ENCODE results near the gene CPSF7. TPM values are rescaled to one million over a fixed set of nuclear protein-coding genes. Genes with fewer than 3 reads are reported as not detected.

The CPSF7 gene
- total RNA-seq, 1 experiment from 2014 or later = 87.0 TPM

DNA sequence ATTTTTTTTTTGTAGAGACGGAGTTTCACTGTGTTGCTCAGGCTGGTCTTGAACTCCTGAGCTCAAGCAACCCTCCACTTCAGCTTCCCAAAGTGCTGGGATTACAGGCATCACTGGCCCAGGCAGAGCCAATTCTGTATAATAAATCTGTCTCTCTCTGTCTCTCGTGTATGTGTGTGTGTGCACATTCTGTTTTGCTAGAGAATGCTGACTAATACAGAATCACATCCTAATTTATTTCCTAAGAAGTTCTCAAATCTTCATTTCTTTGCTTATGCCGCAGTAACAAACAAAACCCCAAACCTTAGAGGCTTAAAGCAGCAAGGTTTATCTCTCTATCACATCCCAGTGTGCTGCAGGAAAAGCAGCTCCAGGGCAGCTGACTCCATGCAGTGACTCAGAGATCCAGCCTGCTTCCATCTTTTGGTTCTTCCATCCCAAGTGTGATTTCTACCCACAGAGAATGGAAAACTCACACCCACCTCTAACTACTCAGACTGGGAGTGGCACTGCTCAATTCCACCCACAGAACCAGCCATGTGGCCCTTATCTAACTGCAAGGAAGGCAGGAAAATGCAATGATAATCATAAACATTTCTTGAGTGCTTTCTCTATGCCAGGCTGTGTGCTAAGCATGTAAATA, 43.7 kb upstream of the CPSF7 start:
- Histone ChIP-seq H3K9me3 (ENCODE audit: insufficient read depth, low read depth) (no peaks in the 10 kb centered on the region), H3K27ac (no peak overlapping the region), H3K9me2 (ENCODE audit: insufficient read depth) (no peaks in the 10 kb centered on the region), H3K79me2 (ENCODE audit: low read depth) (no peaks in the 10 kb centered on the region), H3K4me2 (no peak overlapping the region), H3K4me3 (no peak overlapping the region), H3K36me3 (ENCODE audit: low read depth) (no peaks in the 10 kb centered on the region), H4K20me1 (ENCODE audit: insufficient read depth) (no peaks in the 10 kb centered on the region), H2AFZ (no peak overlapping the region), H3K4me1 (replicated peaks; ENCODE audit: insufficient read depth) (no peaks in the 10 kb centered on the region), H3K27me3 (ENCODE audit: insufficient read depth, low read depth) (no peaks in the 10 kb centered on the region), H3F3A (ENCODE audit: insufficient read depth, low read depth) (peaks cover 4% of the 10 kb centered on the region; the same call in 1 of the 2 replicates)
- POLR2A ChIA-PET (ENCODE audit: unreplicated experiment) = no interaction called here
- no peak for DNase-seq
- intact Hi-C loops (cut with micrococcal nuclease; ENCODE audit: unreplicated experiment) = no loop called here
- TF ChIP-seq EZH2 (IDR thresholded peaks at IDR 0.05; ENCODE audit: low read depth) = no peak
- TF ChIP-seq, protein P1, sequence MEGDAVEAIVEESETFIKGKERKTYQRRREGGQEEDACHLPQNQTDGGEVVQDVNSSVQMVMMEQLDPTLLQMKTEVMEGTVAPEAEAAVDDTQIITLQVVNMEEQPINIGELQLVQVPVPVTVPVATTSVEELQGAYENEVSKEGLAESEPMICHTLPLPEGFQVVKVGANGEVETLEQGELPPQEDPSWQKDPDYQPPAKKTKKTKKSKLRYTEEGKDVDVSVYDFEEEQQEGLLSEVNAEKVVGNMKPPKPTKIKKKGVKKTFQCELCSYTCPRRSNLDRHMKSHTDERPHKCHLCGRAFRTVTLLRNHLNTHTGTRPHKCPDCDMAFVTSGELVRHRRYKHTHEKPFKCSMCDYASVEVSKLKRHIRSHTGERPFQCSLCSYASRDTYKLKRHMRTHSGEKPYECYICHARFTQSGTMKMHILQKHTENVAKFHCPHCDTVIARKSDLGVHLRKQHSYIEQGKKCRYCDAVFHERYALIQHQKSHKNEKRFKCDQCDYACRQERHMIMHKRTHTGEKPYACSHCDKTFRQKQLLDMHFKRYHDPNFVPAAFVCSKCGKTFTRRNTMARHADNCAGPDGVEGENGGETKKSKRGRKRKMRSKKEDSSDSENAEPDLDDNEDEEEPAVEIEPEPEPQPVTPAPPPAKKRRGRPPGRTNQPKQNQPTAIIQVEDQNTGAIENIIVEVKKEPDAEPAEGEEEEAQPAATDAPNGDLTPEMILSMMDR (conservative IDR thresholded peaks at IDR 0.05) = no peak
- BruUV-seq (replicated peaks) = no TSS peak
- CTCF ChIA-PET = interaction anchor here (0.6 kb wide), 1 partner anchor 640 kb away, joined by 3 read pairs; no protein-coding TSS in a partner anchor

DNA sequence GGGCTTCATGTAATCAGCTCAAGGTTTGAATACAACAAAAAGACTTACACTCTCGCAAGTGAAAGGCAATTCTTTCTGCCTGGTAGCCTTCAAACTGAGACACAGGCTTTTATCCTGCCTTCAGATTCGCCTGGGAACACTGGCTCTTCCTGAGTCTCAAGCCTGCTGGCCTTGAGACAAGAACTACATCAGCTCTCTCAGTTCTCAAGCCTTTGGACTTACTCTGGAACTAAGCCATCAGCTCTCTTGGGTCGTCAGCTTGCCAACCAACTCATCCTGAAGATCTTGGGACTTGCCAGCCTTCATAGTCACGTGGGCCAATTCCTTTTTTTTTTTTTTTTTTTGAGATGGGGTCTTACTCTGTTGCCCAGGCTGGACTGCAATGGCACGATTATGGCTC, 43.1 kb upstream of the CPSF7 start:
- Histone ChIP-seq H3K27me3 (ENCODE audit: insufficient read depth, low read depth) (no peaks in the 10 kb centered on the region), H4K20me1 (ENCODE audit: insufficient read depth) (no peaks in the 10 kb centered on the region), H2AFZ (no peak overlapping the region), H3K9me2 (ENCODE audit: insufficient read depth) (no peaks in the 10 kb centered on the region), H3K4me2 (no peak overlapping the region), H3K4me3 (no peak overlapping the region), H3F3A (ENCODE audit: insufficient read depth, low read depth) (peaks cover 4% of the 10 kb centered on the region; the same call in 1 of the 2 replicates), H3K27ac (no peak overlapping the region), H3K4me1 (replicated peaks; ENCODE audit: insufficient read depth) (no peaks in the 10 kb centered on the region), H3K79me2 (ENCODE audit: low read depth) (no peaks in the 10 kb centered on the region), H3K9me3 (ENCODE audit: insufficient read depth, low read depth) (no peaks in the 10 kb centered on the region), H3K36me3 (ENCODE audit: low read depth) (no peaks in the 10 kb centered on the region)
- CTCF ChIA-PET = interaction anchor here (0.6 to 0.7 kb wide), 3 partner anchors 9 to 641 kb away, joined by 3 to 10 read pairs (median 4); no protein-coding TSS in a partner anchor
- DNase-seq = no peak
- no TSS peak for BruUV-seq (replicated peaks)
- TF ChIP-seq, protein P1 (conservative IDR thresholded peaks at IDR 0.05) = no peak
- no peak for TF ChIP-seq EZH2 (IDR thresholded peaks at IDR 0.05; ENCODE audit: low read depth)
- intact Hi-C loops (cut with micrococcal nuclease; ENCODE audit: unreplicated experiment) = no loop called here
- POLR2A ChIA-PET (ENCODE audit: unreplicated experiment) = no interaction called here

DNA sequence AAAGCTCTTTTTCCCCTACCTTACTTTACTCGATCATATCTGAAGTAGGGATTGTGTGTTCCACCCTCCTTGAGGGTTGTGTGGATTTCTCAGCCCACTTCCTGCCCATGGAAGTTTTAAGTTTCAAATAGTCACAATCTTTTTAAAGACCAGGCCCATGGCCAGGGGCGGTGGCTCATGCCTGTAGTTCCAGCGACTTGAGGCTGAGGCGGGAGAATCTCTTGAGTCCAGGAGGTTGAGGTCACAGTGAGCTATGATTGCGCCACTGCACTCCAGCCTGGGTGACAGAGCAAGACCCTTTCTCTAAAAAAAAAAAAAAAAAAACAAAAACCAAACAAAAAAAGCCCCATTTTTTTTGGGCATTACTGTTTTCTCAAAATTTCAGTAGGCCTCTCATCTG, 42.5 kb upstream of the CPSF7 start:
- Histone ChIP-seq H3K4me2 (no peak overlapping the region), H3K4me3 (no peak overlapping the region), H3K9me3 (ENCODE audit: insufficient read depth, low read depth) (no peaks in the 10 kb centered on the region), H4K20me1 (ENCODE audit: insufficient read depth) (no peaks in the 10 kb centered on the region), H3K27ac (no peak overlapping the region), H2AFZ (no peak overlapping the region), H3K27me3 (ENCODE audit: insufficient read depth, low read depth) (no peaks in the 10 kb centered on the region), H3K36me3 (ENCODE audit: low read depth) (no peaks in the 10 kb centered on the region), H3K79me2 (ENCODE audit: low read depth) (no peaks in the 10 kb centered on the region), H3K4me1 (replicated peaks; ENCODE audit: insufficient read depth) (no peaks in the 10 kb centered on the region), H3F3A (ENCODE audit: insufficient read depth, low read depth) (peaks cover 4% of the 10 kb centered on the region; the same call in 1 of the 2 replicates), H3K9me2 (ENCODE audit: insufficient read depth) (no peaks in the 10 kb centered on the region)
- no peak for TF ChIP-seq EZH2 (IDR thresholded peaks at IDR 0.05; ENCODE audit: low read depth)
- TF ChIP-seq, protein P1 (conservative IDR thresholded peaks at IDR 0.05) = no peak
- ChIA-PET POLR2A (ENCODE audit: unreplicated experiment) (no interaction called here), CTCF (interaction anchor here (0.6 to 0.9 kb wide), 6 partner anchors 9 to 58 kb away, joined by 3 to 10 read pairs (median 4); partner anchors contain the start of gene CPSF7)
- intact Hi-C loops (cut with micrococcal nuclease; ENCODE audit: unreplicated experiment) = no loop called here
- no TSS peak for BruUV-seq (replicated peaks)
- DNase-seq = no peak
